ACHN (cell line): ENCODE results near the gene PEX5.

Source experiments
- DNase-seq: peaks from one replicate; pipeline ENCODE4 v3.0.0-alpha.2; 2015
- in situ Hi-C: cut with HindIII; loops from 2 replicates; pipeline ENCODE4 v1.10.0; 2017; ENCODE audit warnings: low sequenced_read_pairs, low pct_ligation_motif_present, low pct_unique_long_range_greater_than_20kb

PEX5 gene

GRCh38 chr12:7189398-7190267 is at the start of gene PEX5:
Gene PEX5 (plus strand): TSS chr12:7189686. CDS start chr12:7190378, 692 bp downstream.
- DNase-seq: peak; percentile 98
- in situ Hi-C loops: no loop called here

- in situ Hi-C loops: no loop called here
- no peak for DNase-seq
Measured at GRCh38 chr12:7141351-7142005, 48.0 kb upstream of the PEX5 start.

GRCh38 chr12:7142056-7142644 is 47.3 kb upstream of the PEX5 start:
- in situ Hi-C loops: no loop called here
- DNase-seq: peak; percentile 70

DNA sequence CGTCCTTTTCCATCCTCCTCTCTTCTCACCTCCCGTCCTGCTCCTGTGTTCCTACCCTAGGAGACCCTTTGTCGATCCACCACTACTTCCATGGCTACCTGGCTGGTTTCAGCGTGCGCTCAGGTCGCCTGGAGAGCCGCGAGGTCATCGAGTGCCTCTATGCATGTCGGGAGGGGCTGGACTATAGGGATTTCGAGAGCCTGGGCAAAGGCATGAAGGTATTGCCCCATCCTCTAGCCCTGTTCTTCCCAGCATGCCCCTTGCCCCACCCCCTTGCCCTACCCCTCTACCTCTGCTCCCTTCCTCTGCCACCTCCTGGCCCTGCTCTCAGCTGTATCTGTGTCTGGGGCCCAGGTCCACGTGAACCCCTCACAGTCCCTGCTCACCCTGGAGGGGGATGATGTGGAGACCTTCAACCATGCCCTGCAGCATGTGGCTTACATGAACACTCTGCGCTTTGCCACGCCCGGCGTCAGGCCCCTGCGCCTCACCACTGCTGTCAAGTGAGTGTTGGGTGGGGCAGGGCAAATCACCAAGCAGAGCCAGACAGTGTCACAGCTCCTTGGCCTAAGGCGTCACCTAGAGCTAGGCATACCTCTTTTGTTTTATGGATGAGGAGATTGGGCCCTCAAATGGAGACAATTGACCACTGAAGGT is 46.5 kb upstream of the PEX5 start:
- DNase-seq: no peak
- in situ Hi-C loops: no loop called here

DNA sequence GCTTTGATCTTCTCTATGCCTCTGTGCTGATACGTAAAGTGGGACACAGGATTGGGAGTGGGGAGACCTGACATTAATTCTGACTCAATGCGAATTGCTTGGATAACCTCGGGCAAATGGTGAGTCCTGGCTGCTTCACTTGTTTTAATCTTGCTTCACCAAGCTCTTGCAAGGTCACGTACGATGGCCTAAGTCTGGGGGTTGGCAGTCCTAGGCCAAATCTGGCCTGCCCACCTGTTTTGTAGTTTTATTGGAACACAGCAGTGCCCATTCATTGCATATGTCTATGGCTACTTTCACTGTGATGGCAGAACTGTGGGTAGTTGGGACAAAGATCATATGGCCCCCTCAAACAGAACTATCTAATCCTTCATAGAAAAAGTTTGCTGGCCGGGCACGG is 45.9 kb upstream of the PEX5 start:
- DNase-seq: no peak
- in situ Hi-C loops: no loop called here

DNA sequence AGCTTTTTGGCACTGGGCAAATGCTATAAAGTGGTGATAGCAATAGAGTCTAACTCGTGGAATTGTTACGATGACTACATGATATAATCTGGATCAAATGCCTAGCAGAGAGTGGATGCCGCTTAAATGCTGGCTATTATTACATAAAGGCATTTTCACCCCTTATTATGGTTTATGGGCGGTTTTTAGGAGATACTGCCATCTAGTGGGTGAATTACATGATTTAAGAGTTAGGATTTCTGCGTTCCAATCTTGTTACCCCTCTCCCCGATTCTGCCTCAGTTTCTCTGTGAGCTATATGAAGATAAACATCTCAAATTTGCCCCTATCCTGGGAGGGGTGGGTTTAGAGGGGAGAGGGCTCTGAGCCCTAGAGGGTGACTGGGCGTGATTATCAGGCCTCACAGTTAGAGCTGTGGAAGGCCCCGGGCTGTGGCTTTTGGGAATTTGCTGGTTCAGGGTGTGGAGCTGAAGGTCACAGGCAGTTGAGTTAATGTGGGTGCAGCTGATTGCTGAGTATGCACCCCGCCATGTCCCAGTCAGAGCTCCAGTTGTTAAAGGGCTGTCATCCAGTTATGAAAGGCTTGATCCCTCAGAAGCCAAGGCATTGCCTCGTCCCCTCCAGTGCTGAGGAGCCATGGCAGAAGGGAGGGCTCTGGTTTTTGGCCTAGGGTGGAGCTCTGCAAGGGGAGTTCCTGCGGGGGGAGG is 44.9 kb upstream of the PEX5 start:
- peak; percentile 56 for DNase-seq
- in situ Hi-C loops: no loop called here

- in situ Hi-C loops: no loop called here
- DNase-seq: no peak
Measured at GRCh38 chr12:7145671-7146070, 43.8 kb upstream of the PEX5 start.

DNA sequence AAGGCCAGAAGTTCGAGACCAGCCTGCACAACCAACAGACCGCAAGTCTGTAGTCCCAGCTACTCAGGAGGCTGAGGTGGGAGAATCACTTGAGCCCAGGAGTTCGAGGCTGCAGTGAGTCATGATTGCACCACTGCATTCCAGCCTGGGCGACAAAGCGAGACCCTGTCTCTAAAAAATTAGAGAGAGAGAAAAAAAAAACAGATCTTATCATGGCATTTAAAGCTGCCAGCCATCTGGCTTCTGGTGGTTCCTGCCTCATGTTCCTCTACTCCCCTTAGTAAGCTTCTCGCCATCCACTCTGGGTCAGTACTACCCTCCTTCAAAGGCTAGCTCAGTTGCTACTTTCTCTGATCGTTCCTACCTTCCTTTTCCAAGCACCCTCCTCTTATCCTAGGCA is 43.3 kb upstream of the PEX5 start:
- DNase-seq: no peak
- in situ Hi-C loops: no loop called here

- in situ Hi-C loops: no loop called here
- DNase-seq: no peak
Measured at GRCh38 chr12:7146906-7147305, 42.6 kb upstream of the PEX5 start.

- in situ Hi-C loops: no loop called here
- no peak for DNase-seq
Measured at GRCh38 chr12:7150356-7150755, 39.1 kb upstream of the PEX5 start.

DNA sequence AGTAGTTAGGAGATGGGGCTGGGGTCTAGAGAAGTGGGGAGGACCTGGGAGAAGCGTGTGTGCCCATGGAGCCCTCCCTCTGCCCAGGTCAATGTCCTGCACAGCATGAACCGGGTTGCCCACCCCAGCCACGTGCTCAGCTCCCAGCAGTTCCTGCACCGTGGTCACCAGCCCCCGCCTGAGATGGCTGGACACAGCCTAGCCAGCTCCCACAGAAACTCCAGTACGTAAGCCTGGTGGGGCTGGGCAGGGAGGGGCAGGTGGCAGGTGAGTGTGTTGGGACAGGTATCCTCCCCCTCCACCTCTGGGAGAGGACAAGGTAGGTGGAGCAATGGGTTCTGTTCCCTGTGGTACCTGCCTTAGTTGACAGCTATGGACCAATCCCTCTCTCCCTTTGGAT is 38.6 kb upstream of the PEX5 start:
- no peak for DNase-seq
- in situ Hi-C loops: no loop called here

- in situ Hi-C loops: no loop called here
- DNase-seq: no peak
Measured at GRCh38 chr12:7151532-7151931, 38.0 kb upstream of the PEX5 start.

DNA sequence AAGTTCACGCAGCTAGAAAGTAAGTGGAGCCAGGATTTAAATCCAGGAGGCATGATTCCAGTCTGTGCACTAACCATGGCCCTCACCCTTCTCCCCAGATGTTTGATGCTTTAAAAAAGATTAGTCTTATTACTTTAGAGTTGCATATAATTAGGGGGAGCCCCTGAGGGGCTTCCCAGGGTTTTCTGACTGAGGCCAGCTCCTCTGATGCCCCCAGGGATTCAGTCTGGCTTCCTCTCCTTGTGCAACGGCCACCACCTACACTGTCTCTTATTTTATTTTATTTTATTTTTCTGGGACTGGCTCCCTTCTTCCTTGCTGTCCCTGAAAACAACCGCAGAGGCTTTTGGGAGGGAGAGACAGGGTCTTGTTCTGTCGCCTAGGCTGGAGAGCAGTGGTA is 36.7 kb upstream of the PEX5 start:
- no peak for DNase-seq
- in situ Hi-C loops: no loop called here

DNA sequence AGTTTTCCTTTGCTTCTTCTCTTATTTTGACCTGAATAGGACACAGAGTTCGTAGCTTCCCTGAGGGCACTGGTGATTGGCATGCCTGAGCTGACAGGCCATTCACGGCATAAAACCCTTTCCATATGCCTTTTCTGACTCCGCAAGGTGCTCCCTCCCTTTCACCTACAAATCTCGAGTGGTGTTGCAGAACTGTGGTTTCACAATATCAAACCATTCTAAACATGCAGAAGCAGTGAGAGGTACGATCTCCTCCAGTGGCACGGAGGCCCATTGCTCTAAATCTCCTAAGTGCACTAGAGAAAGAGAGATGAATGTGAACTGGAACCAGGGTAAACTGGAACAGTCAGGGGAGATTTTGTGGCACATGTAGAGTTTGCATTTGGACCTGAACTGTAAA is 35.4 kb upstream of the PEX5 start:
- in situ Hi-C loops: no loop called here
- DNase-seq: no peak

- in situ Hi-C loops: no loop called here
- no peak for DNase-seq
Measured at GRCh38 chr12:7154901-7155470, 34.5 kb upstream of the PEX5 start.

DNA sequence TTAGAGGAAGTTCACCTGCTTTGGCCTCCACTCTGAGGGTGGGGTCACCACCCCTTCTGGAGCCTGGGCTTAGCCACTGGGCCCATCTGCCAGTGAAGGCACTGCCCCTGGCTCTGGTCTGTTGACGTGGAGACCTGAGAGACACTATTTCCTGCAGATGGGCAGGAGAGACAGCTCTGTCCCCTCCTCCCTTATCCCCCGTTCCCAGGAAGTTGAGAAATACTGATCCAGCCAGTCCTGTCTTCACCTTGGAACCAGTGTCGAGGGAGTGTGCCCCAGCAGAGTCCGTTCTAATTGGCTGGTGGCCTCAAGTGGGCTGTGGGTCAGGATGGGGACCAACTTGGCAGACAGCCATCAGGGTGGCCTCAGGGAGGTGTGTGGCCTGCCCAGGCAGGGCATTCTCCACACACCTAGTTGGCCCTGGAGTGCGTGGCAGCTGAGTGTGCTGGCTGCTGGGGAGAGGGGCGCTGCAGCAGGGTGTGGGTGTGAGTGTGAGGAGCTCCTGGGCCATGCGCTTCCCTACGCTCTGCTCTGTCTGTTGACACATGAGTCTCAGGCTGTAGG is 33.9 kb upstream of the PEX5 start:
- DNase-seq: no peak
- in situ Hi-C loops: no loop called here

DNA sequence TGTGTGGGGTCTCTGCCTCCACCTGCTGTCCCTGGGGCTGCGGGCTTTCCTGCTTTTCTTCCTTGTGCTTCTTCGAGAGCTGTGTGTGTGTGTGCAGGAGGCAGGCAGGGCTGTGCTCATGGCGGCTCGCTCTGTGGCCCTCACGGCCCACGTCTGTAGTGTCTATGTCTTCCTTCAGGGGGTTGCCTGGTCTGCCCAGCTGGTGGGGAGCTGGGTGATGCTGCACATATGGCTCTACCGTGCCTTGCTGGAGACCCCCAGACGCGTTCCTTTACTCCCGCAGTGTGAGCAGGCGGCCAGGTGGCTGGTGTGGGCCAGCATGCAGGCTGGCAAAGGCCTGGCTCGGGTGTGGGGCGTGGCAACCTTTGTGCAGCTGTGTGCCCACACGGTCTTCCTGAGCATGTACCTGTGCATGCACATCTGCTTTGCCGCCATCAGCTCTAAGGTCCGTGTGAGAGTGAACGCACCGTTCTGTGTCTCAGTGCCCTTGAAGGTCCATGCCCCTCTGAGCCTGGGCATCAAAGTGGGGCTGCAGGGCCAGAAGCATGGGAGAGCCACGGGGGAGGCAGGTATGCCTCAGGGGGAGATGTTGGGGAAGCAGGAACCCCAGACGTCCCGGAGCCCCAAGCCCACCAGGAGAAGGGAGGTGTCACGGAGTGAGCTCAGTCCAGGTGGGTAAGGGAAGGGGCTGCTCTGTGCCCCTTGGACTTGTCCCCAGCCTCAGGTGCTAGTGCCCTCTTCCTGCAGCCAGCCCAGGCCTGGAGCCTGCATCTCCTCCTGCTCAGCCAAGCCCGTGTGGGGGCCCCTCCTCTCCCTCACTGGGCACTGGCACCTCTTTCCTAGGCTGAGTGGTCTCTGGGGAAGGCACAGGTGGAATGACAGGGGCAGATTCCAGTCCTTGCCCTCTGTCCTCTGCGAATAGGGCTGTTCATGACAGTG is 33.0 kb upstream of the PEX5 start:
- DNase-seq: no peak
- in situ Hi-C loops: no loop called here
